ENCODE measurements around the gene VOPP1. TPM values are rescaled to one million over a fixed set of nuclear protein-coding genes. Genes with fewer than 3 reads are reported as not detected.

The VOPP1 gene
- total RNA-seq, 3 donors from 2014 or later, result 28.2 to 42.6 (median 40.8) TPM

- no peaks in the 10 kb centered on the region for H3K9me3 ChIP-seq
- H3K27me3 ChIP-seq, result no peaks in the 10 kb centered on the region
- no peak overlapping the region for H3K27ac ChIP-seq
- intact Hi-C loops (cut with DNase I; ENCODE audit: low total_unique reads), result no loop called here
- no peaks in the 10 kb centered on the region for H3K36me3 ChIP-seq
- no peaks in the 10 kb centered on the region for H3K4me1 ChIP-seq
- TF ChIP-seq CTCF (IDR thresholded peaks at IDR 0.05) (no peak), POLR2AphosphoS5 (IDR thresholded peaks at IDR 0.05) (no peak), POLR2A (IDR thresholded peaks at IDR 0.05) (no peak)
- DNase-seq (ENCODE audit: low spot score in 2 of 2), result no peak
- no peak overlapping the region for H3K4me3 ChIP-seq
These were observed 64.6 kb downstream of the VOPP1 start for GRCh38 chr7:55507743-55508142.

- H3K27me3 ChIP-seq, result no peaks in the 10 kb centered on the region
- no peaks in the 10 kb centered on the region for H3K4me1 ChIP-seq
- H3K4me3 ChIP-seq, result no peak overlapping the region
- no peak for DNase-seq (ENCODE audit: low spot score in 2 of 2)
- intact Hi-C loops (cut with DNase I; ENCODE audit: low total_unique reads), result loop anchor here (5.0 kb wide), 1 partner anchor 1212 kb away; no protein-coding TSS in a partner anchor
- H3K9me3 ChIP-seq, result no peaks in the 10 kb centered on the region
- no peaks in the 10 kb centered on the region for H3K36me3 ChIP-seq
- TF ChIP-seq POLR2A (IDR thresholded peaks at IDR 0.05), result no peak
- no peak for TF ChIP-seq POLR2AphosphoS5 (IDR thresholded peaks at IDR 0.05)
- TF ChIP-seq CTCF (IDR thresholded peaks at IDR 0.05), result no peak
- no peak overlapping the region for H3K27ac ChIP-seq
These were observed 67.2 kb downstream of the VOPP1 start for GRCh38 chr7:55504967-55505658.

GRCh38 chr7:55504093-55504859 is 68.0 kb downstream of the VOPP1 start:
- intact Hi-C loops (cut with DNase I; ENCODE audit: low total_unique reads), result loop anchor here (5.0 kb wide), 1 partner anchor 1213 kb away; no protein-coding TSS in a partner anchor
- no peaks in the 10 kb centered on the region for H3K9me3 ChIP-seq
- no peak overlapping the region for H3K27ac ChIP-seq
- no peaks in the 10 kb centered on the region for H3K4me1 ChIP-seq
- H3K36me3 ChIP-seq, result no peaks in the 10 kb centered on the region
- no peak for DNase-seq (ENCODE audit: low spot score in 2 of 2)
- TF ChIP-seq POLR2A (IDR thresholded peaks at IDR 0.05) (no peak), CTCF (IDR thresholded peaks at IDR 0.05) (no peak), POLR2AphosphoS5 (IDR thresholded peaks at IDR 0.05) (no peak)
- H3K4me3 ChIP-seq, result no peak overlapping the region
- no peaks in the 10 kb centered on the region for H3K27me3 ChIP-seq

- H3K36me3 ChIP-seq, result no peaks in the 10 kb centered on the region
- no peak for DNase-seq (ENCODE audit: low spot score in 2 of 2)
- intact Hi-C loops (cut with DNase I; ENCODE audit: low total_unique reads), result loop anchor here (5.0 kb wide), 1 partner anchor 1214 kb away; no protein-coding TSS in a partner anchor
- H3K27ac ChIP-seq, result no peak overlapping the region
- no peaks in the 10 kb centered on the region for H3K27me3 ChIP-seq
- no peak overlapping the region for H3K4me3 ChIP-seq
- H3K9me3 ChIP-seq, result no peaks in the 10 kb centered on the region
- no peaks in the 10 kb centered on the region for H3K4me1 ChIP-seq
- no peak for TF ChIP-seq POLR2AphosphoS5 (IDR thresholded peaks at IDR 0.05)
- no peak for TF ChIP-seq POLR2A (IDR thresholded peaks at IDR 0.05)
- TF ChIP-seq CTCF (IDR thresholded peaks at IDR 0.05), result no peak
These were observed 69.4 kb downstream of the VOPP1 start for GRCh38 chr7:55502858-55503440.
